HL-60/S4 (cell line): ENCODE results near the gene ABCA12.

ENCODE experiments used
- in situ Hi-C: fragments of 300-500 bp; cut with MboI; formaldehyde crosslinking; loops from 2 replicates; pipeline ENCODE4 v1.14.3; 2022; ENCODE audit warnings: low sequenced_read_pairs

The ABCA12 gene

DNA sequence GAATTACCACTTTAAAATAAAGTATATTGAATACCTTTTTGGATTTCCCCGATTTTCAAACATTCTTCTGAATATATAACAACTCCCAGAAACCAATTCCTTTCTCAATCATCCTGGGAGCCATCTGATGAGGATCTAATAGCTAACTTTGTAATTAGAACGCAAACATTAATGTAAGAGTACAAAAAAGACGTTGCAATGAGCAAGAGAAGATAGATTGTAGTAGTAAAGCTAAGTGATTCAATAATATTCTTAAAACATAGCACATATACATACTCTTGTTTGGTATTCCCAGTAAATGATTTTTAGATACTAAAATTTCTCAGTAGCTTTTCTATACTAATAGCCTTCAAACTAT is 1.1 kb downstream of the ABCA12 start:
- in situ Hi-C loops = no loop called here

- in situ Hi-C loops = no loop called here
Measured at GRCh38 chr2:215136669-215137328, 1.6 kb downstream of the ABCA12 start.

GRCh38 chr2:215120401-215120800 is 18.0 kb downstream of the ABCA12 start:
- in situ Hi-C loops = no loop called here

DNA sequence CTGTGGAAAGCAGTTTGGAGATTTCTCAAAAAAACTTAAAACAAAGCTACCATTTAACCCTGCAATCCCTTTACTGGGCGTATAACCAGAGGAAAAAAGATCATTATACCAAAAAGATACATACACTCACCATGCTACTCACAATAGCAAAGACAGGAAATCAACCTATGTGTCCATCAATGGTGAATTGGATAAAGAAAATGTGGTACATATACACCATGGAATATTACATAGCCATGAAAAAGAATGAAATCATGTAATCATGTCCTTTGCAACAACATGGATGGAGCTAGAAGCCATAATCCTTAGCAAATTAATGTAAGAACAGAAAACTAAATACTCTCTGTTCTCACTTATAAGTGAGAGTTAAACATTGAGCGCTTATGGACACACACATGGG is 18.6 kb downstream of the ABCA12 start:
- in situ Hi-C loops = no loop called here

DNA sequence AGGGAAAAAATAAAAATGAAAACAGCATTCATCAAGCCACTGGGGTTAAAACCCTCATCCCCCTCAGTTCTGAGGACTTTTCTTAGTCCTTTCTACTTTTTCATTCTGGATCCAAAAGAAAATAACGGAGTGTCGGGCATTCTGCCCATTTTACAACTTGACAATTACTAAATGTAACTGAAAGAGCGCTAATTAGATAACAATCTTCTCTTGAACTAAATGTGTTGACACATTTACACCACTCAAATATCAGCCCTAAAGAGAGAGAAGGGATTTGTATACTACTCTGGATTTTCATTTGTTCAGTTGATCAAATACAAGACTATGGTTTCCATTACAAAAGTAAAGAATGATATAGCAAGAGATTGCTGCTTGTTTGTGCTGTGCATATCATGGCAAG is 27.5 kb downstream of the ABCA12 start:
- in situ Hi-C loops = no loop called here

GRCh38 chr2:215107216-215108056 is 31.0 kb downstream of the ABCA12 start:
- in situ Hi-C loops = no loop called here

DNA sequence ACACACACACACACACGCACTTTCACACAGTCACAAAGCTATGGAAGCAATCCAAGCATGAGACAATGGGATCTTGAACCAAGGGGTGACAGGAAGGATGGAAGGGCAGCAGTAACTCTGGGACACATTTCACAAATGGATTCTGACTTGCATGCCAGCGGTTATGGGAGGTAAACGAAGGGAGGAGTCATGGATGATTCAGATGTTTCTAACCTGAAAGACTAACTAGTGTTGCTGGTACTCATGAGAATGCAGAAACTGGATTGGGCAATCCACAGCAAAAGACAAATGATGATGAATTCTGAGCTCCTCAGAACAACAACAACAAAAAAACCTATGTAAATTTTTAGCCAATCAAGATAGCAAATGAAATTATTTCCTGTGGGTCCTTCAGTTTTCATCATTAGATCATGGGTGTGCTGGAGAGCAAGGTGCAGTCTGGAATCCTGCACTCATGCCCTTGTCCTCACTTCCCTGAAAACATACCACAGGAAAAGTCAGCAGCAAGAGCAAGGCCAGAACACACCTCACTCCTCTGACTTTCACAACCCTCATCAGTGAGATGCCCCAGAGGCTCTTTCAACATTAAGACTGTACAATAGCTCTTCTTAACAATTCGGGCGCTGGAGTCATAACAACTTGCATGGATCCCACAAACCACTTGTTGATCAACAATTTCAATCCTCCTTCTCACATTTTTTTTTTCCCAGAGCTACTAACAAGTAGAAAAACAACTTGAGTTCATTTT is 32.6 kb downstream of the ABCA12 start:
- in situ Hi-C loops = no loop called here

- in situ Hi-C loops = no loop called here
Measured at GRCh38 chr2:215104226-215104625, 34.2 kb downstream of the ABCA12 start.

- in situ Hi-C loops = no loop called here
Measured at GRCh38 chr2:215098875-215099274, 39.6 kb downstream of the ABCA12 start.

DNA sequence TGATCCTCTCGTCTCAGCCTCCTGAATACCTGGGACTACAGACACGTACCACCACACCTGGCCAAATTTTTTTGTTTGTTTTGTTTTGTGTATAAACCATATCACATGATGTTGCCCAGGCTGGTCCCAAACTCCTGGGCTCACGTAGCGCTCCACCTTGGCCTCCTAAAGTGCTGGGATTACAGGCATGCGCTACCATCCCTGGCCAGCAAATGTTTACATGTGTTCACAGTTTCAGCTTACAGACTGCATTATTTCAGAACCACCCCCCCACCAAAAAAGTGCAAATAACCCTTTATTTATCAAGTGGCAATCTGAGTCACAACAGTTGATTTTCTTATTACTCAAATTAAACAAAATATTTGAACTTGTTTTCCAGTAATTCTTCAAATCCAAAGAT is 54.3 kb downstream of the ABCA12 start:
- in situ Hi-C loops = no loop called here

DNA sequence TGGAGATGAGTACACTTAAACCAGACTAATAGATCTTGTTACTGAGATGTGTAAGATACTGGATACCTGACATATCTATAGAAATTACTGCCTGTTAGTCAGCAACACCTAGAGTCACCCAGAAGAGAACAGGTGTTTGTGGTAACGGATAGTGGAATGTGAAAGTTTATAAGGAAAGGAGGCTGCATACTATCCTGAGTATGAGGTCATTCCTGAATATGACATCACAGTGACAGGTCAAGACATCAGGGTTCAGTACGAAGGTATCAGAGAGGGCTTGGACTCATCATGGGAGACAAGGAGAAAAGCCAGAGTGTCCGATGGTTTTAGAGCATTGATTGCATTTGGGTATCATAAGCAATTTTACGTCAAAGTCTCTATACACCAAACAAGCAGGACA is 55.3 kb downstream of the ABCA12 start:
- in situ Hi-C loops = no loop called here

DNA sequence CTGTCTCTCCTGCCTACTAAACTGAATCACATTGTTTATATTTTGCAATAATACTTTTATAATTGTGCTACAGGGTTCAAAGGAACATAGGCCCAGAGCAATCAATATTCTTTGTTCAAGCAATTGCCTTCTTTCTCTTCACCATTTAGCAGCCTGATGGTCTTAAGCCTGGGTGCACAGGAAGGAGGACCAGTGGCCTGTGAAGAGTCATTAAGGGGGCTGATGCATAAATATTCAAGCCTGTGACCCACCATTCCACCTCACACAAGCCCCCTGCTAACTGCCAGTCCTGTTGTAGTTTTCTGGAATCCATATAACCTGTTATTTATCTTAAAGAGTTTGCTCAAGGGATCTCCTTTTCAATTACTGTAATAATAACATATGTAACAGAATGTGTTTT is 56.0 kb downstream of the ABCA12 start:
- in situ Hi-C loops = no loop called here

- in situ Hi-C loops = no loop called here
Measured at GRCh38 chr2:215080545-215080944, 57.9 kb downstream of the ABCA12 start.

- in situ Hi-C loops = no loop called here
Measured at GRCh38 chr2:215071676-215072075, 66.8 kb downstream of the ABCA12 start.

DNA sequence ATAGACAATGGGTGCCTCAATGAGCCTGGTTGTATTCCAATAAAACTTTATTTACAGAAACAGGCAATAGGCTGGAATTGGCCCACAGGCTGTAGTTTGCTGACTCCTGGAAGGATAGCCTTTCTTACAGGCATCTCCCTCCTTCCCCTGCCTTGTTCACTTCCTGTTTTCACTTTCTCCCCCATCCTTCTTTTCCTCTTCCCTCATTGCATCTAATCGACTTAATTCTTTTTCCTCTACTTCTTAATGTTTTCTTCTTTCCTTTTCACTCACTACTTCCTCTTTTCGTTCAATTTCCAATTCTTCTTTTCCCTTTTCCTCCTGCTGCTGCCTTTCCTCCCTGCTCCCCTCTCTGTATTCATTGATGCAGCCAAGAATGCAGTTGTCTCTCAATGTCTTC is 70.0 kb downstream of the ABCA12 start:
- in situ Hi-C loops = no loop called here

- in situ Hi-C loops = no loop called here
Measured at GRCh38 chr2:215066124-215066523, 72.3 kb downstream of the ABCA12 start.

DNA sequence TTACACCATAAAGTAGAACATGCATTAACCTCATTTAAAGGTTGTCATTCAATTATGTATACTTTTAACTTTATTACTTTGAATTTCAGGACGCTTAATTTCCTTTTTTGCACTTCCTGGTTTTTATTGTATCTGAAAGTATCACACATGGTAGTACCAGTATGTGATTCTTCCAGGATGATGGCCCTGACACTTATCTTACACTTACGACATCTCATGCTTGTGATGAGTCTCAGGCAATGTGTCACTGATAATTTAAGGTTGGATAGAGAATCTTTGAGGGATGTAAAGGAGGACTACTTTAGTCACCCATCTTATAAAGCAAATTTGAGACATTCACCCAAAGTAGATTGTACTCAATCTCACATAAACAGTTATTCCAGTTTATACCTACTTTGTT is 74.9 kb downstream of the ABCA12 start:
- in situ Hi-C loops = no loop called here

- in situ Hi-C loops = no loop called here
Measured at GRCh38 chr2:215060861-215061536, 77.4 kb downstream of the ABCA12 start.

GRCh38 chr2:215059724-215060123 is 78.7 kb downstream of the ABCA12 start:
- in situ Hi-C loops = no loop called here

- in situ Hi-C loops = no loop called here
Measured at GRCh38 chr2:215055891-215056290, 82.5 kb downstream of the ABCA12 start.

- in situ Hi-C loops = no loop called here
Measured at GRCh38 chr2:215052810-215053209, 85.6 kb downstream of the ABCA12 start.
